CD4-positive, CD25-positive, alpha-beta regulatory T cell (primary cell): ENCODE measurements around the gene TLE4. TPM values are rescaled to one million over a fixed set of nuclear protein-coding genes. Genes with fewer than 3 reads are reported as not detected.

Experiments
- ATAC-seq, 2 donors: fragments of 150-1000 bp; cut with Tn5 transposase; one replicate each; pipeline ENCODE4 v1.10.0; 2021; ENCODE audit warnings: low read depth in 2 of 2, moderate number of reproducible peaks in 2 of 2, moderate library complexity in 1 of 2
- DNase-seq, 3 donors: peaks; one replicate each; pipeline versions ENCODE4 v3.0.0 to v3.0.0-alpha.2; 2012 to 2022; ENCODE audit warnings: mixed read lengths in 1 of 3
- H3K27ac ChIP-seq: one replicate; pipeline ENCODE4 v1.7.0; 2013; ENCODE audit warnings: mild to moderate bottlenecking, low read length; ENCODE audit not compliant: insufficient read depth, poor library complexity, severe bottlenecking
- H3K27me3 ChIP-seq: one replicate; pipeline ENCODE4 v1.7.0; 2013; ENCODE audit warnings: low read length; ENCODE audit not compliant: control insufficient read depth, insufficient read depth
- H3K36me3 ChIP-seq: one replicate; pipeline ENCODE4 v1.7.0; 2013; ENCODE audit warnings: mild to moderate bottlenecking, low read length, moderate library complexity; ENCODE audit not compliant: control insufficient read depth, insufficient read depth
- H3K4me1 ChIP-seq: 2 replicates; pipeline ENCODE4 v1.7.0; 2013; ENCODE audit warnings: mild to moderate bottlenecking, low read length; ENCODE audit not compliant: insufficient read depth, control insufficient read depth, poor library complexity, severe bottlenecking
- H3K4me3 ChIP-seq: one replicate; pipeline ENCODE4 v1.7.0; 2013; ENCODE audit warnings: low read depth, mild to moderate bottlenecking, low read length, moderate library complexity
- H3K9me3 ChIP-seq, 2 experiments: 1 replicate in 1 of 2; 2 replicates in 1 of 2; pipeline ENCODE4 v1.7.0; 2013; ENCODE audit warnings: low read length in 2 of 2, mild to moderate bottlenecking in 1 of 2, moderate library complexity in 1 of 2; ENCODE audit not compliant: control insufficient read depth in 2 of 2
- H3K27ac Mint-ChIP-seq, 3 donors: one replicate each; pipeline ENCODE4 v1.8.0; 2020 to 2022; ENCODE audit warnings: mild to moderate bottlenecking in 3 of 3, mixed read lengths in 3 of 3, moderate library complexity in 2 of 3
- H3K27me3 Mint-ChIP-seq: one replicate; pipeline ENCODE4 v1.8.0; 2022; ENCODE audit warnings: mild to moderate bottlenecking, mixed read lengths
- H3K36me3 Mint-ChIP-seq: one replicate; pipeline ENCODE4 v1.8.0; 2020; ENCODE audit warnings: mixed read lengths
- H3K4me1 Mint-ChIP-seq, 4 donors: one replicate each; pipeline ENCODE4 v1.8.0; 2020 to 2022; ENCODE audit warnings: mixed read lengths in 4 of 4, mild to moderate bottlenecking in 1 of 4
- H3K4me3 Mint-ChIP-seq, 4 donors: one replicate each; pipeline ENCODE4 v1.8.0; 2020 to 2022; ENCODE audit warnings: mild to moderate bottlenecking in 4 of 4, mixed read lengths in 4 of 4, moderate library complexity in 3 of 4
- H3K9me3 Mint-ChIP-seq, 7 donors: one replicate each; pipeline ENCODE4 v1.8.0; 2020 to 2022; ENCODE audit warnings: mixed read lengths in 7 of 7, mild to moderate bottlenecking in 3 of 7, moderate library complexity in 2 of 7
- polyA plus RNA-seq, 4 donors: library from polyadenylated mRNA; unstranded; fragments of 300-500 nt; fragmentation: Illumina TruSeq; gene quantifications; one replicate each; pipeline ENCODE4 v1.2.3, GENCODE V29; 2021
- total RNA-seq: library from RNA; stranded (reverse); gene quantifications from one replicate; pipeline ENCODE4 v1.2.3, GENCODE V29; 2022

The TLE4 gene
- total and polyA plus RNA-seq, 5 donors from 2014 or later: 16.2 to 127 (median 24.0) TPM

- Histone ChIP-seq H3K9me3 (no peaks in the 10 kb centered on the region), H3K4me1 (no peaks in the 10 kb centered on the region), H3K36me3 (peaks cover 4% of the 10 kb centered on the region), H3K27me3 (no peaks in the 10 kb centered on the region), H3K27ac (no peak overlapping the region), H3K4me3 (no peak overlapping the region)
- DNase-seq (no peak), ATAC-seq (no peak)
- Mint-ChIP-seq H3K27me3 (no peaks in the 10 kb centered on the region), H3K9me3 (peaks cover 0 to 4% (median 0%) of the 10 kb centered on the region in 7 donors), H3K4me3 (no peak overlapping the region), H3K4me1 (peaks cover 12 to 69% (median 43%) of the 10 kb centered on the region in 4 donors), H3K36me3 (peaks cover 18% of the 10 kb centered on the region), H3K27ac (peak overlapping the region in 1 of 3 donors; percentile 16)
Observed at GRCh38 chr9:79616971-79617370, 45.2 kb downstream of the TLE4 start.

GRCh38 chr9:79617395-79617794 lies 45.6 kb downstream of the TLE4 start:
- ATAC-seq (no peak), DNase-seq (no peak)
- H3K36me3 Mint-ChIP-seq: peaks cover 16% of the 10 kb centered on the region
- peaks cover 10 to 69% (median 44%) of the 10 kb centered on the region in 4 donors for H3K4me1 Mint-ChIP-seq
- no peaks in the 10 kb centered on the region for H3K27me3 ChIP-seq
- H3K4me3 ChIP-seq: no peak overlapping the region
- peaks cover 4% of the 10 kb centered on the region for H3K36me3 ChIP-seq
- H3K27ac Mint-ChIP-seq: no peak overlapping the region
- H3K4me1 ChIP-seq: no peaks in the 10 kb centered on the region
- H3K4me3 Mint-ChIP-seq: no peak overlapping the region
- no peaks in the 10 kb centered on the region for H3K27me3 Mint-ChIP-seq
- H3K9me3 ChIP-seq: no peaks in the 10 kb centered on the region
- no peak overlapping the region for H3K27ac ChIP-seq
- peaks cover 0 to 4% (median 0%) of the 10 kb centered on the region in 7 donors for H3K9me3 Mint-ChIP-seq

- H3K27me3 ChIP-seq: no peaks in the 10 kb centered on the region
- Mint-ChIP-seq H3K4me3 (no peak overlapping the region), H3K27ac (peak overlapping the region in 1 of 3 donors; percentile 27), H3K36me3 (no peaks in the 10 kb centered on the region), H3K4me1 (peaks cover 13 to 64% (median 46%) of the 10 kb centered on the region in 4 donors), H3K27me3 (no peaks in the 10 kb centered on the region), H3K9me3 (peaks cover 0 to 4% (median 0%) of the 10 kb centered on the region in 7 donors)
- H3K27ac ChIP-seq: no peak overlapping the region
- H3K36me3 ChIP-seq: peaks cover 3% of the 10 kb centered on the region
- no peak for ATAC-seq
- no peak overlapping the region for H3K4me3 ChIP-seq
- peaks cover 13% of the 10 kb centered on the region for H3K4me1 ChIP-seq
- H3K9me3 ChIP-seq: no peaks in the 10 kb centered on the region
- DNase-seq: no peak
Observed at GRCh38 chr9:79619930-79620329, 48.2 kb downstream of the TLE4 start.

- Histone ChIP-seq H3K27me3 (no peaks in the 10 kb centered on the region), H3K27ac (no peak overlapping the region), H3K4me1 (peaks cover 15% of the 10 kb centered on the region), H3K4me3 (no peak overlapping the region), H3K9me3 (no peaks in the 10 kb centered on the region), H3K36me3 (peaks cover under 1% of the 10 kb centered on the region)
- Mint-ChIP-seq H3K9me3 (peaks cover 0 to 4% (median 0%) of the 10 kb centered on the region in 7 donors), H3K27ac (peak overlapping the region; percentile 1 to 67 (median 17)), H3K36me3 (no peaks in the 10 kb centered on the region), H3K27me3 (no peaks in the 10 kb centered on the region), H3K4me1 (peaks cover 13 to 63% (median 41%) of the 10 kb centered on the region in 4 donors), H3K4me3 (no peak overlapping the region)
- ATAC-seq: no peak
- no peak for DNase-seq
Observed at GRCh38 chr9:79621916-79622575, 50.3 kb downstream of the TLE4 start.

- peak in 2 of 3 donors; percentile 1 to 63 for DNase-seq
Observed at GRCh38 chr9:79623799-79624721, 52.3 kb downstream of the TLE4 start.

GRCh38 chr9:79629721-79630120 lies 58.0 kb downstream of the TLE4 start:
- no peaks in the 10 kb centered on the region for H3K27me3 Mint-ChIP-seq
- Histone ChIP-seq H3K4me1 (peaks cover 34% of the 10 kb centered on the region), H3K27me3 (no peaks in the 10 kb centered on the region), H3K27ac (no peak overlapping the region), H3K9me3 (no peaks in the 10 kb centered on the region), H3K36me3 (peaks cover 9% of the 10 kb centered on the region), H3K4me3 (no peak overlapping the region)
- H3K36me3 Mint-ChIP-seq: peaks cover 11% of the 10 kb centered on the region
- ATAC-seq: no peak
- peak overlapping the region in 1 of 4 donors; percentile 36 for H3K4me3 Mint-ChIP-seq
- peak overlapping the region in 1 of 3 donors; percentile 71 for H3K27ac Mint-ChIP-seq
- no peaks in the 10 kb centered on the region for H3K9me3 Mint-ChIP-seq
- peaks cover 46 to 68% (median 57%) of the 10 kb centered on the region in 4 donors for H3K4me1 Mint-ChIP-seq
- no peak for DNase-seq

More at GRCh38 chr9:79623799-79624721, 52.3 kb downstream of the TLE4 start:
- ATAC-seq: peak; percentile 66 to 76
- peaks cover 15% of the 10 kb centered on the region for H3K4me1 ChIP-seq
- peaks cover 0 to 4% (median 0%) of the 10 kb centered on the region in 7 donors for H3K9me3 Mint-ChIP-seq
- peak overlapping the region; percentile 51 for H3K4me3 ChIP-seq
- peak overlapping the region; percentile 41 for H3K27ac ChIP-seq
- peaks cover 23 to 65% (median 51%) of the 10 kb centered on the region in 4 donors for H3K4me1 Mint-ChIP-seq
- H3K36me3 ChIP-seq: peaks cover 9% of the 10 kb centered on the region
- no peaks in the 10 kb centered on the region for H3K27me3 Mint-ChIP-seq
- H3K36me3 Mint-ChIP-seq: peaks cover 11% of the 10 kb centered on the region
- peak overlapping the region; percentile 13 to 81 (median 52) for H3K4me3 Mint-ChIP-seq
- peak overlapping the region; percentile 80 to 100 (median 90) for H3K27ac Mint-ChIP-seq
- H3K9me3 ChIP-seq: no peaks in the 10 kb centered on the region
- H3K27me3 ChIP-seq: no peaks in the 10 kb centered on the region

- Histone ChIP-seq H3K27me3 (no peaks in the 10 kb centered on the region), H3K36me3 (peaks cover 9% of the 10 kb centered on the region), H3K27ac (no peak overlapping the region), H3K4me1 (peaks cover 31% of the 10 kb centered on the region), H3K9me3 (no peaks in the 10 kb centered on the region), H3K4me3 (peak overlapping the region; percentile 34)
- Mint-ChIP-seq H3K27me3 (no peaks in the 10 kb centered on the region), H3K27ac (peak overlapping the region in 1 of 3 donors; percentile 71), H3K4me3 (peak overlapping the region in 2 of 4 donors; percentile 13 to 30), H3K9me3 (no peaks in the 10 kb centered on the region), H3K4me1 (peaks cover 49 to 72% (median 65%) of the 10 kb centered on the region in 4 donors), H3K36me3 (peaks cover 14% of the 10 kb centered on the region)
- ATAC-seq (no peak), DNase-seq (peak in 1 of 3 donors; percentile 38)
Observed at GRCh38 chr9:79630521-79631403, 59.0 kb downstream of the TLE4 start.
